HepG2 (cell line): ENCODE measurements around the gene ARF5. TPM values are rescaled to one million over a fixed set of nuclear protein-coding genes. Genes with fewer than 3 reads are reported as not detected.

ENCODE experiments used
- CC2D1A ChIP-seq: sonication (generic); formaldehyde crosslinking; IDR thresholded peaks from 2 replicates; pipeline ENCODE4 v1.8.1; 2023; ENCODE audit warnings: mild to moderate bottlenecking, missing genetic modification reagents
- FOSL2 ChIP-seq: sonication (generic); formaldehyde crosslinking; IDR thresholded peaks from 2 replicates; pipeline ENCODE4 v1.4.0; 2020; ENCODE audit warnings: missing genetic modification reagents
- HOXA5 ChIP-seq: sonication (generic); formaldehyde crosslinking; IDR thresholded peaks from 2 replicates; pipeline ENCODE4 v1.4.0; 2020; ENCODE audit warnings: missing genetic modification reagents
- MAFK ChIP-seq, 2 experiments: IDR thresholded peaks in 1 of 2; conservative IDR thresholded peaks in 1 of 2; 2 replicates each; pipeline ENCODE4 v1.6.1; 2011; ENCODE audit warnings: improper control_type of control experiment in 2 of 2, low read length in 2 of 2
- MED8 ChIP-seq: sonication (generic); formaldehyde crosslinking; IDR thresholded peaks from 2 replicates; pipeline ENCODE4 v1.8.1; 2023; ENCODE audit warnings: mild to moderate bottlenecking, missing genetic modification reagents; ENCODE audit not compliant: insufficient replicate concordance
- MEIS2 ChIP-seq: sonication (generic); formaldehyde crosslinking; IDR thresholded peaks from 2 replicates; pipeline ENCODE4 v1.9.0; 2021; ENCODE audit warnings: mild to moderate bottlenecking, missing genetic modification reagents
- MTF2 ChIP-seq: sonication (generic); formaldehyde crosslinking; IDR thresholded peaks from 2 replicates; pipeline ENCODE4 v1.5.0; 2020; ENCODE audit warnings: missing genetic modification reagents, borderline replicate concordance
- NFE2L2 ChIP-seq: fragments of 150-350 bp; IDR thresholded peaks from 2 replicates; pipeline ENCODE4 v1.6.1; 2014; ENCODE audit warnings: low read length
- ONECUT2 ChIP-seq: sonication (generic); formaldehyde crosslinking; IDR thresholded peaks from 2 replicates; pipeline ENCODE4 v1.4.0; 2020; ENCODE audit warnings: missing genetic modification reagents
- POLR2A ChIP-seq, 2 experiments: IDR thresholded peaks; 2 replicates each; pipeline ENCODE4 v1.6.1; 2011; ENCODE audit warnings: low read depth in 2 of 2, low read length in 2 of 2, mild to moderate bottlenecking in 1 of 2, moderate library complexity in 1 of 2; ENCODE audit not compliant: insufficient read depth in 1 of 2
- REPIN1 ChIP-seq: sonication (generic); formaldehyde crosslinking; IDR thresholded peaks from 2 replicates; pipeline ENCODE4 v1.8.0; 2022; ENCODE audit warnings: missing genetic modification reagents, low read depth, mild to moderate bottlenecking, borderline replicate concordance
- SRSF4 ChIP-seq: fragments of 200-400 bp; formaldehyde crosslinking; IDR thresholded peaks from one replicate; pipeline ENCODE4 v1.6.1; 2018; ENCODE audit warnings: mild to moderate bottlenecking, low read depth, low read length, moderate library complexity; ENCODE audit not compliant: poor library complexity, severe bottlenecking
- TARDBP ChIP-seq: sonication (generic); formaldehyde crosslinking; IDR thresholded peaks from 2 replicates; pipeline ENCODE4 v1.8.0; 2022; ENCODE audit warnings: mild to moderate bottlenecking, missing genetic modification reagents
- ZBTB21 ChIP-seq: sonication (generic); formaldehyde crosslinking; IDR thresholded peaks from 2 replicates; pipeline ENCODE4 v1.4.0; 2020; ENCODE audit warnings: missing genetic modification reagents
- ZBTB38 ChIP-seq: sonication (generic); formaldehyde crosslinking; IDR thresholded peaks from 2 replicates; pipeline ENCODE4 v1.5.1; 2020; ENCODE audit warnings: mild to moderate bottlenecking, missing genetic modification reagents
- ZNF274 ChIP-seq: sonication (generic); formaldehyde crosslinking; IDR thresholded peaks from 2 replicates; pipeline ENCODE4 v1.5.1; 2020; ENCODE audit warnings: mild to moderate bottlenecking, missing genetic modification reagents
- ZNF441 ChIP-seq: sonication (generic); formaldehyde crosslinking; IDR thresholded peaks from 2 replicates; pipeline ENCODE4 v1.7.0; 2021; ENCODE audit warnings: missing genetic modification reagents, borderline replicate concordance
- ZNF660 ChIP-seq: sonication (generic); formaldehyde crosslinking; IDR thresholded peaks from 2 replicates; pipeline ENCODE4 v1.5.1; 2020; ENCODE audit warnings: mild to moderate bottlenecking, low read depth, missing genetic modification reagents, borderline replicate concordance
- ZNF713 ChIP-seq: sonication (generic); formaldehyde crosslinking; IDR thresholded peaks from 2 replicates; pipeline ENCODE4 v1.4.0; 2020; ENCODE audit warnings: mild to moderate bottlenecking, missing genetic modification reagents
- ZNF720 ChIP-seq: sonication (generic); formaldehyde crosslinking; IDR thresholded peaks from 2 replicates; pipeline ENCODE4 v1.4.0; 2020; ENCODE audit warnings: missing genetic modification reagents
- ZNF75D ChIP-seq: sonication (generic); formaldehyde crosslinking; IDR thresholded peaks from 2 replicates; pipeline ENCODE4 v1.8.1; 2023; ENCODE audit warnings: missing genetic modification reagents, mild to moderate bottlenecking, borderline replicate concordance
- ZNF788 ChIP-seq: sonication (generic); formaldehyde crosslinking; IDR thresholded peaks from 2 replicates; pipeline ENCODE4 v1.5.0; 2020; ENCODE audit warnings: mild to moderate bottlenecking, missing genetic modification reagents, borderline replicate concordance
- polyA plus RNA-seq, 8 experiments: library from polyadenylated mRNA; depleted of rRNA in 3 of 8; stranded (reverse) in 7 of 8; unstranded in 1 of 8; fragments of >200 nt; fragmentation: Illumina TruSeq in 4 of 8; extraction: Trizol in 4 of 8; gene quantifications; 2 replicates each; pipeline versions ENCODE4 v1.2.1 to v1.2.3, GENCODE V29; 2011 to 2016; ENCODE audit warnings: low read depth in 4 of 8, missing spikeins in 1 of 8, mixed read lengths in 1 of 8; ENCODE audit not compliant: insufficient read depth in 1 of 8
- total RNA-seq, 5 experiments: library from RNA; depleted of rRNA; stranded (reverse); fragments of >200 nt; fragmentation: Illumina TruSeq; extraction: Trizol; gene quantifications; 2 replicates each; pipeline ENCODE4 v1.2.3, GENCODE V29; 2016; ENCODE audit warnings: low read depth in 1 of 5
- TF ChIP-seq, protein P1 (sequence below): sonication (generic); formaldehyde crosslinking; IDR thresholded peaks from 2 replicates; pipeline ENCODE4 v1.5.0; 2020; ENCODE audit warnings: missing genetic modification reagents
- TF ChIP-seq, protein P2 (sequence below): sonication (generic); formaldehyde crosslinking; IDR thresholded peaks from 2 replicates; pipeline ENCODE4 v1.8.1; 2023; ENCODE audit warnings: mild to moderate bottlenecking, missing genetic modification reagents
- TF ChIP-seq, protein P3 (sequence below): sonication (generic); formaldehyde crosslinking; conservative IDR thresholded peaks from 2 replicates; pipeline ENCODE4 v1.8.0; 2022; ENCODE audit warnings: mild to moderate bottlenecking, moderate library complexity, missing genetic modification reagents
- TF ChIP-seq, protein P4 (sequence below): sonication (generic); formaldehyde crosslinking; IDR thresholded peaks from 2 replicates; pipeline ENCODE4 v1.4.0; 2020; ENCODE audit warnings: missing genetic modification reagents

Gene ARF5
- total and polyA plus RNA-seq, 2 of the 13 experiments (the other 11 are each of a cell fraction or from before 2014, with no cell fraction given): 109 to 135 TPM

DNA sequence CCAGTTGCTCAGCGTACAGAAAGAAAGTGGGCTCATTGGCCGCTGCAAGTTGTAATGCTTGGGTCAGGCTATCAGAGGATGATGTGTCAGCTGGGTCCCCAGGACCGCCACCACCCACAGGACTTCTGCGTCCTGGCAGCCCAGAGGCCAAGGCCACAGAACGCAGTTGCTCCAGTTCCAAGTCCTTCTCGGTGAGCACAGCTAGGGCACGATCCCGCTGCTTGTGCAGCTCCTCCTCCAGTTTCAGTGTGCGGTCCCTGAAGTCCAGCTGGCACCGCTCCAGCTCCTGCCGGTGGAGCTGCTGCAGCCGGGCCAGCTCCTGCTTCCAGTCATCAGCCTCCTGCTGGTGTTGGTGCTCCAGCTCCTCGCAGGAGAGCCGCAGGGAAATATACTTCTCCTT, 5.8 kb upstream of the ARF5 start (continued):
- no peak for TF ChIP-seq FOSL2 (CRISPR knock-in tag)
- no peak for TF ChIP-seq ZBTB21 (CRISPR knock-in tag)
- no peak for TF ChIP-seq ONECUT2 (CRISPR knock-in tag)
- no peak for TF ChIP-seq ZNF274 (CRISPR knock-in tag)
- no peak for TF ChIP-seq MED8 (CRISPR knock-in tag)
- TF ChIP-seq, protein P1, sequence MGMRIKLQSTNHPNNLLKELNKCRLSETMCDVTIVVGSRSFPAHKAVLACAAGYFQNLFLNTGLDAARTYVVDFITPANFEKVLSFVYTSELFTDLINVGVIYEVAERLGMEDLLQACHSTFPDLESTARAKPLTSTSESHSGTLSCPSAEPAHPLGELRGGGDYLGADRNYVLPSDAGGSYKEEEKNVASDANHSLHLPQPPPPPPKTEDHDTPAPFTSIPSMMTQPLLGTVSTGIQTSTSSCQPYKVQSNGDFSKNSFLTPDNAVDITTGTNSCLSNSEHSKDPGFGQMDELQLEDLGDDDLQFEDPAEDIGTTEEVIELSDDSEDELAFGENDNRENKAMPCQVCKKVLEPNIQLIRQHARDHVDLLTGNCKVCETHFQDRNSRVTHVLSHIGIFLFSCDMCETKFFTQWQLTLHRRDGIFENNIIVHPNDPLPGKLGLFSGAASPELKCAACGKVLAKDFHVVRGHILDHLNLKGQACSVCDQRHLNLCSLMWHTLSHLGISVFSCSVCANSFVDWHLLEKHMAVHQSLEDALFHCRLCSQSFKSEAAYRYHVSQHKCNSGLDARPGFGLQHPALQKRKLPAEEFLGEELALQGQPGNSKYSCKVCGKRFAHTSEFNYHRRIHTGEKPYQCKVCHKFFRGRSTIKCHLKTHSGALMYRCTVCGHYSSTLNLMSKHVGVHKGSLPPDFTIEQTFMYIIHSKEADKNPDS (CRISPR knock-in tag): 0 out of 2 replicates have a peak, but pooled peaks have one; percentile 19
- no peak; the same call in 1 of the 2 replicates for TF ChIP-seq HOXA5 (CRISPR knock-in tag)
- TF ChIP-seq, protein P2, sequence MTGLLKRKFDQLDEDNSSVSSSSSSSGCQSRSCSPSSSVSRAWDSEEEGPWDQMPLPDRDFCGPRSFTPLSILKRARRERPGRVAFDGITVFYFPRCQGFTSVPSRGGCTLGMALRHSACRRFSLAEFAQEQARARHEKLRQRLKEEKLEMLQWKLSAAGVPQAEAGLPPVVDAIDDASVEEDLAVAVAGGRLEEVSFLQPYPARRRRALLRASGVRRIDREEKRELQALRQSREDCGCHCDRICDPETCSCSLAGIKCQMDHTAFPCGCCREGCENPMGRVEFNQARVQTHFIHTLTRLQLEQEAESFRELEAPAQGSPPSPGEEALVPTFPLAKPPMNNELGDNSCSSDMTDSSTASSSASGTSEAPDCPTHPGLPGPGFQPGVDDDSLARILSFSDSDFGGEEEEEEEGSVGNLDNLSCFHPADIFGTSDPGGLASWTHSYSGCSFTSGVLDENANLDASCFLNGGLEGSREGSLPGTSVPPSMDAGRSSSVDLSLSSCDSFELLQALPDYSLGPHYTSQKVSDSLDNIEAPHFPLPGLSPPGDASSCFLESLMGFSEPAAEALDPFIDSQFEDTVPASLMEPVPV (CRISPR knock-in tag): no peak
- TF ChIP-seq, protein P3, sequence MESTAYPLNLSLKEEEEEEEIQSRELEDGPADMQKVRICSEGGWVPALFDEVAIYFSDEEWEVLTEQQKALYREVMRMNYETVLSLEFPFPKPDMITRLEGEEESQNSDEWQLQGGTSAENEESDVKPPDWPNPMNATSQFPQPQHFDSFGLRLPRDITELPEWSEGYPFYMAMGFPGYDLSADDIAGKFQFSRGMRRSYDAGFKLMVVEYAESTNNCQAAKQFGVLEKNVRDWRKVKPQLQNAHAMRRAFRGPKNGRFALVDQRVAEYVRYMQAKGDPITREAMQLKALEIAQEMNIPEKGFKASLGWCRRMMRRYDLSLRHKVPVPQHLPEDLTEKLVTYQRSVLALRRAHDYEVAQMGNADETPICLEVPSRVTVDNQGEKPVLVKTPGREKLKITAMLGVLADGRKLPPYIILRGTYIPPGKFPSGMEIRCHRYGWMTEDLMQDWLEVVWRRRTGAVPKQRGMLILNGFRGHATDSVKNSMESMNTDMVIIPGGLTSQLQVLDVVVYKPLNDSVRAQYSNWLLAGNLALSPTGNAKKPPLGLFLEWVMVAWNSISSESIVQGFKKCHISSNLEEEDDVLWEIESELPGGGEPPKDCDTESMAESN (CRISPR knock-in tag): peak; percentile 68; the same call in 1 of the 2 replicates
- no peak for TF ChIP-seq NFE2L2
- TF ChIP-seq MEIS2 (CRISPR knock-in tag): peak; percentile 39; the same call in 1 of the 2 replicates
- no peak for TF ChIP-seq SRSF4
- no peak; the same call in 1 of the 2 replicates for TF ChIP-seq REPIN1 (CRISPR knock-in tag)
- no peak for TF ChIP-seq ZNF720 (CRISPR knock-in tag)
- no peak for TF ChIP-seq CC2D1A (CRISPR knock-in tag)
- no peak for TF ChIP-seq TARDBP (CRISPR knock-in tag)
- no peak for TF ChIP-seq ZNF660
- no peak for TF ChIP-seq ZNF441 (CRISPR knock-in tag)
- TF ChIP-seq ZNF75D (CRISPR knock-in tag): no peak
- no peak for TF ChIP-seq MTF2 (CRISPR knock-in tag)
- peak; percentile 83 for TF ChIP-seq ZBTB38
- no peak for TF ChIP-seq MAFK (conservative IDR thresholded peaks at IDR 0.05 in 1 of 2, IDR thresholded peaks at IDR 0.05 in 1 of 2; ENCODE audit: low read length in 2 of 2)
- no peak for TF ChIP-seq ZNF713
- TF ChIP-seq POLR2A (IDR thresholded peaks at IDR 0.05; ENCODE audit: insufficient read depth in 1 of 2, low read depth in 2 of 2, low read length in 2 of 2): no peak
- TF ChIP-seq, protein P4, sequence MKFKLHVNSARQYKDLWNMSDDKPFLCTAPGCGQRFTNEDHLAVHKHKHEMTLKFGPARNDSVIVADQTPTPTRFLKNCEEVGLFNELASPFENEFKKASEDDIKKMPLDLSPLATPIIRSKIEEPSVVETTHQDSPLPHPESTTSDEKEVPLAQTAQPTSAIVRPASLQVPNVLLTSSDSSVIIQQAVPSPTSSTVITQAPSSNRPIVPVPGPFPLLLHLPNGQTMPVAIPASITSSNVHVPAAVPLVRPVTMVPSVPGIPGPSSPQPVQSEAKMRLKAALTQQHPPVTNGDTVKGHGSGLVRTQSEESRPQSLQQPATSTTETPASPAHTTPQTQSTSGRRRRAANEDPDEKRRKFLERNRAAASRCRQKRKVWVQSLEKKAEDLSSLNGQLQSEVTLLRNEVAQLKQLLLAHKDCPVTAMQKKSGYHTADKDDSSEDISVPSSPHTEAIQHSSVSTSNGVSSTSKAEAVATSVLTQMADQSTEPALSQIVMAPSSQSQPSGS (CRISPR knock-in tag): peak; percentile 49; the same call in 1 of the 2 replicates
- no peak for TF ChIP-seq ZNF788 (CRISPR knock-in tag)
